T-cell (primary cell): ENCODE data around the gene UACA. TPM values are rescaled to one million over a fixed set of nuclear protein-coding genes. Genes with fewer than 3 reads are reported as not detected.

ENCODE experiments used
- ATAC-seq, 4 experiments: fragments of 200-7000 bp in 3 of 4; fragments of 150-1000 bp in 1 of 4; cut with Tn5 transposase; replicated peaks in 1 of 4; 1 replicate in 3 of 4; 2 replicates in 1 of 4; pipeline ENCODE4 v1.10.0; 2021; ENCODE audit warnings: moderate library complexity in 3 of 4, mild to moderate bottlenecking in 2 of 4, moderate number of reproducible peaks in 1 of 4
- CTCF ChIA-PET, 2 donors: fragments of 300-600 bp; sonication (Branson Sonifier 250); formaldehyde crosslinking; loops; one replicate each; lab custom pipeline; 2022; ENCODE audit warnings: antibody characterized with exemption in 2 of 2; lab: Charles Lee
- POLR2A ChIA-PET, 2 donors: fragments of 300-600 bp; sonication (Branson Sonifier 250); formaldehyde crosslinking; loops; one replicate each; lab custom pipeline; 2022; ENCODE audit warnings: antibody characterized with exemption in 2 of 2; lab: Charles Lee
- DNase-seq, 35 experiments: peaks; one replicate each; pipeline versions ENCODE4 v3.0.0 to v3.0.0-alpha.2; 2013 to 2023
- H3K27ac ChIP-seq: one replicate; pipeline ENCODE4 v1.5.1; 2013; ENCODE audit warnings: low read length
- H3K27me3 ChIP-seq, 2 experiments: replicated peaks in 1 of 2; 1 replicate in 1 of 2; 2 replicates in 1 of 2; pipeline versions ENCODE4 v1.6.1 to v1.7.0; 2013; ENCODE audit warnings: low read length in 1 of 2, mixed read lengths in 1 of 2; ENCODE audit not compliant: control insufficient read depth in 2 of 2, insufficient read depth in 2 of 2; ENCODE audit errors: extremely low read depth in 1 of 2
- H3K36me3 ChIP-seq, 2 donors: 1 replicate in 1 of 2; 2 replicates in 1 of 2; pipeline versions ENCODE4 v1.6.1 to v1.7.0; 2013; ENCODE audit warnings: low read length in 1 of 2; ENCODE audit not compliant: control insufficient read depth in 2 of 2, insufficient read depth in 1 of 2; ENCODE audit errors: extremely low read depth in 1 of 2
- H3K4me1 ChIP-seq, 2 experiments: 1 replicate in 1 of 2; 2 replicates in 1 of 2; pipeline versions ENCODE4 v1.6.1 to v1.7.0; 2013; ENCODE audit warnings: low read length in 2 of 2, mixed read lengths in 1 of 2; ENCODE audit not compliant: insufficient read depth in 2 of 2, control insufficient read depth in 1 of 2; ENCODE audit errors: extremely low read depth in 1 of 2
- H3K4me3 ChIP-seq, 2 donors: 1 replicate in 1 of 2; 2 replicates in 1 of 2; pipeline versions ENCODE4 v1.5.1 to v1.7.0; 2013; ENCODE audit warnings: mild to moderate bottlenecking in 2 of 2, low read length in 1 of 2, moderate library complexity in 1 of 2; ENCODE audit not compliant: control insufficient read depth in 1 of 2; ENCODE audit errors: extremely low read depth in 1 of 2
- H3K9me3 ChIP-seq: 2 replicates; pipeline ENCODE4 v1.7.0; 2013
- H3K27ac Mint-ChIP-seq, 2 donors: one replicate each; pipeline ENCODE4 v1.8.0; 2020 to 2021; ENCODE audit warnings: mild to moderate bottlenecking in 2 of 2, mixed read lengths in 2 of 2
- H3K27me3 Mint-ChIP-seq, 2 donors: one replicate each; pipeline ENCODE4 v1.8.0; 2021 to 2022; ENCODE audit warnings: mixed read lengths in 2 of 2
- H3K36me3 Mint-ChIP-seq: one replicate; pipeline ENCODE4 v1.8.0; 2021; ENCODE audit warnings: mixed read lengths
- H3K4me1 Mint-ChIP-seq, 3 donors: one replicate each; pipeline ENCODE4 v1.8.0; 2020 to 2022; ENCODE audit warnings: mixed read lengths in 3 of 3, mild to moderate bottlenecking in 1 of 3
- H3K4me3 Mint-ChIP-seq, 3 donors: one replicate each; pipeline ENCODE4 v1.8.0; 2020 to 2022; ENCODE audit warnings: mild to moderate bottlenecking in 3 of 3, mixed read lengths in 3 of 3, moderate library complexity in 3 of 3
- H3K9me3 Mint-ChIP-seq, 3 donors: one replicate each; pipeline ENCODE4 v1.8.0; 2020 to 2022; ENCODE audit warnings: mixed read lengths in 3 of 3
- WGBS: methylation state at CpG from one replicate; pipeline ENCODE4 v1.1.5; 2013; ENCODE audit warnings: missing lambda C conversion rate; ENCODE audit not compliant: insufficient coverage; 5-methylcytosine and 5-hydroxymethylcytosine counted together
- total RNA-seq, 35 experiments: library from RNA in 6 of 35; stranded (reverse) in 6 of 35; fragments of 120-200 nt in 1 of 35; gene quantifications; one replicate each; pipeline versions ENCODE4 v1.2.1 to v1.2.4 and lab custom pipeline; 2013 to 2026

The UACA gene
- total RNA-seq, 5 donors from 2014 or later (not counting 1 experiment from before 2014, with no cell fraction given), result 0.08 to 1.3 (median 0.70) TPM

- ATAC-seq (no peak), DNase-seq (no peak)
- H3K36me3 Mint-ChIP-seq, result no peaks in the 10 kb centered on the region
- Histone ChIP-seq H3K27ac (no peak overlapping the region), H3K27me3 (peaks cover 8 to 30% of the 10 kb centered on the region in 2 experiments), H3K9me3 (no peaks in the 10 kb centered on the region), H3K4me1 (peaks cover 6 to 17% of the 10 kb centered on the region in 2 experiments), H3K36me3 (no peaks in the 10 kb centered on the region), H3K4me3 (no peak overlapping the region)
- no peaks in the 10 kb centered on the region for H3K9me3 Mint-ChIP-seq
- POLR2A ChIA-PET, result no interaction called here
- no peak overlapping the region for H3K27ac Mint-ChIP-seq
- peaks cover 38 to 62% of the 10 kb centered on the region in 2 donors for H3K27me3 Mint-ChIP-seq
- H3K4me3 Mint-ChIP-seq, result no peak overlapping the region
- H3K4me1 Mint-ChIP-seq, result peaks cover 10 to 13% (median 11%) of the 10 kb centered on the region in 3 donors
- no CpG with 5 or more reads among the region's 9 CpGs for WGBS
- CTCF ChIA-PET, result no interaction called here
These were observed 4.4 kb downstream of the UACA start for GRCh38 chr15:70758790-70759462.

DNA sequence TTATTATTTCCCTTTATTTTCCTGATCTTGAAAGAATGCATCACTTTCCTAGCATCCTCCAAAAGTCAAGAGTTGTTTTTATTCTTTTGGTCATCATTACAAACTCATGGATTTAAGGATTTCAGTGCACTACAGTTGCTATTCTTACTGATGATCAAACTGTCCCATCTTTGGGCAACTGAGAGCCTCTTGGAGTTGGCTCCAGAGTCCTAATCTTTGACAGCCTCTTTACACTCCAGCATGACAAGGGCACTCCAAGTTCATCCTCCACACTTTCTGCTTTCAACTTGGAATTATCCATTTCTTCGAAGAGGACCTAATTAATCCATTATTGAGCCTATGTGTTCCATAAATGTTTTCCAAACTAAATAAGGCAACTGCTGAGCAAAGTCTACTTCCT, 5.7 kb downstream of the UACA start:
- H3K36me3 ChIP-seq, result no peaks in the 10 kb centered on the region
- no peak for ATAC-seq
- POLR2A ChIA-PET, result no interaction called here
- H3K4me3 ChIP-seq, result no peak overlapping the region
- peaks cover 4 to 5% of the 10 kb centered on the region in 2 experiments for H3K4me1 ChIP-seq
- H3K27ac ChIP-seq, result no peak overlapping the region
- Mint-ChIP-seq H3K4me3 (no peak overlapping the region), H3K9me3 (no peaks in the 10 kb centered on the region), H3K27ac (no peak overlapping the region), H3K27me3 (peaks cover 35 to 55% of the 10 kb centered on the region in 2 donors), H3K4me1 (peaks cover 9 to 15% (median 14%) of the 10 kb centered on the region in 3 donors), H3K36me3 (no peaks in the 10 kb centered on the region)
- no CpG with 5 or more reads among the region's 1 CpG for WGBS
- no peaks in the 10 kb centered on the region for H3K9me3 ChIP-seq
- DNase-seq, result no peak
- CTCF ChIA-PET, result no interaction called here
- H3K27me3 ChIP-seq, result peaks cover 8 to 20% of the 10 kb centered on the region in 2 experiments

GRCh38 chr15:70754862-70755261, 8.5 kb downstream of the UACA start:
- Histone ChIP-seq H3K4me3 (no peak overlapping the region), H3K4me1 (peaks cover 0 to 5% of the 10 kb centered on the region in 2 experiments), H3K36me3 (no peaks in the 10 kb centered on the region), H3K9me3 (no peaks in the 10 kb centered on the region), H3K27me3 (peaks cover 3 to 9% of the 10 kb centered on the region in 2 experiments), H3K27ac (no peak overlapping the region)
- DNase-seq (no peak), ATAC-seq (no peak)
- H3K27me3 Mint-ChIP-seq, result peaks cover 30 to 33% of the 10 kb centered on the region in 2 donors
- H3K4me1 Mint-ChIP-seq, result peaks cover 12 to 23% (median 18%) of the 10 kb centered on the region in 3 donors
- WGBS, result no CpG with 5 or more reads among the region's 2 CpGs
- no peak overlapping the region for H3K27ac Mint-ChIP-seq
- no peaks in the 10 kb centered on the region for H3K9me3 Mint-ChIP-seq
- no peaks in the 10 kb centered on the region for H3K36me3 Mint-ChIP-seq
- CTCF ChIA-PET, result no interaction called here
- POLR2A ChIA-PET, result no interaction called here
- no peak overlapping the region for H3K4me3 Mint-ChIP-seq

DNA sequence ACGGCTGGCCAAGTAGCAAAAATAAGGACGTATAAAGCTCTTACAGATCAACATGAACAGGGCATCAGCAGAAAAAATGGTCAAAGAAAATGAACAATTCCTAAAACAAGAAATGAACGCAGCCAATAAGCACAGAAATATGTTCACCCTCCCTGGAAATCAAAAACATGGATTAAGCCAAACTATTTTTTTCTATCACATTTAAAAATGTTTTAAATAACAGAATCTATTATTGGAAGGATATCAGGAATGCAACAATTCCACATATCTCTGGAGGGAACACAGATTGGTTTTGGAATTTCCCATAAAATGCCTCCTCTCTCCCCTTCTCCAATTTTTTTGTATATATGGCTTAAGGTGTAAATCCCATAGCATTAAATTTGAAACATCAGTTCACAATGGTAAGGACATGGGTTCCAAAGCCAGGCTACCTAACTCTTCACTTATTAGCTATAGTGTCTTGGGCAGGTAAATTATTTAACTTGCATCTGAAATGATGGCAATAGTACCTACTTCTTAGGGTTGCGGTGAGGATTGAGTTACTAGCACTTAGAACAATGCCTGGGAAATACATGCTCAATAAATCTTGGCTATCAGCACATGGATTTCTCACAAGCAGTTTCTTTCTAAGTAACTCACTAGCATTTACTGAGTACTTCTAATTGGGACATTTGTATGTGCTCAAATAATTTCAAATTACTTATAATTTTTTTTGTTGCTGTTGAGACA, 10.1 kb downstream of the UACA start:
- Histone ChIP-seq H3K4me3 (no peak overlapping the region), H3K36me3 (no peaks in the 10 kb centered on the region), H3K4me1 (peaks cover 0 to 5% of the 10 kb centered on the region in 2 experiments), H3K9me3 (no peaks in the 10 kb centered on the region), H3K27ac (no peak overlapping the region), H3K27me3 (no peaks in the 10 kb centered on the region)
- Mint-ChIP-seq H3K27ac (no peak overlapping the region), H3K4me3 (no peak overlapping the region), H3K36me3 (no peaks in the 10 kb centered on the region), H3K9me3 (no peaks in the 10 kb centered on the region), H3K27me3 (peaks cover 22 to 23% of the 10 kb centered on the region in 2 donors), H3K4me1 (peaks cover 12 to 23% (median 18%) of the 10 kb centered on the region in 3 donors)
- WGBS, result no CpG with 5 or more reads among the region's 4 CpGs
- POLR2A ChIA-PET, result no interaction called here
- ATAC-seq (no peak), DNase-seq (no peak)
- CTCF ChIA-PET, result no interaction called here

DNA sequence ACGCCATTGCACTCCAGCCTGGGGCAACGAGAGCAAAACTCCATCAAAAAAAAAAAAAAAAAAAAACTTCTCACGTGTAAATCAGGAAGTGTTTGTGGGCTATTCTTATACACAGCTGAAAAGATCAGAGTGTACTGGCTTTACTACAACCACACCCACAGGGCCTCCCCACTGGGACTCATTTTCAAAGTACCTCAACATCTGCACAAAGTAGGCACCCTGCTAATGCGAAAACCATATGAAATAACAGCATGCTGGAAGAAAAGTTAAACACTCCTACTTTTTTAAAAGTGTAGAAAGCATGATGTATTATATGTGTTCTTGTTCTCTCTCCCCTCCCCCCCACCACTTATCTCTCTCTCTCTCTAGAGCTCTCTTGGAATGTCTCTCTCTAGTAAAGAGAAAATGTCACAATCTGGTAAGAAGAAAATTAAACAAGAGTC, 11.1 kb downstream of the UACA start:
- no peaks in the 10 kb centered on the region for H3K36me3 ChIP-seq
- ATAC-seq (peak in 2 of 4 experiments; percentile 69 to 87), DNase-seq (peak in 7 of 35 experiments; percentile 6 to 58 (median 16))
- no peak overlapping the region for H3K4me3 ChIP-seq
- CTCF ChIA-PET, result interaction anchor here (0.6 to 0.7 kb wide), 2 partner anchors 51 to 60 kb away, joined by 3 to 5 read pairs; no protein-coding TSS in a partner anchor
- H3K4me1 Mint-ChIP-seq, result peaks cover 12 to 23% (median 18%) of the 10 kb centered on the region in 3 donors
- peaks cover 0 to 5% of the 10 kb centered on the region in 2 experiments for H3K4me1 ChIP-seq
- POLR2A ChIA-PET, result interaction anchor here in 1 of 2 donors (0.7 kb wide), 1 partner anchor 11 kb away, joined by 5 read pairs; the partner anchor contains the start of gene UACA
- H3K36me3 Mint-ChIP-seq, result no peaks in the 10 kb centered on the region
- H3K27ac Mint-ChIP-seq, result peak overlapping the region in 1 of 2 donors; percentile 22
- H3K27me3 Mint-ChIP-seq, result peaks cover 13% of the 10 kb centered on the region in 2 donors
- H3K27ac ChIP-seq, result no peak overlapping the region
- H3K27me3 ChIP-seq, result no peaks in the 10 kb centered on the region
- no peak overlapping the region for H3K4me3 Mint-ChIP-seq
- no peaks in the 10 kb centered on the region for H3K9me3 Mint-ChIP-seq
- no peaks in the 10 kb centered on the region for H3K9me3 ChIP-seq
- no CpG with 5 or more reads among the region's 4 CpGs for WGBS

GRCh38 chr15:70750203-70750869, 13.0 kb downstream of the UACA start:
- no peak overlapping the region for H3K27ac ChIP-seq
- H3K36me3 Mint-ChIP-seq, result no peaks in the 10 kb centered on the region
- H3K27me3 ChIP-seq, result no peaks in the 10 kb centered on the region
- H3K9me3 ChIP-seq, result no peaks in the 10 kb centered on the region
- ChIA-PET POLR2A (no interaction called here), CTCF (interaction anchor here in 1 of 2 donors (0.7 kb wide), 1 partner anchor 1004 kb away, joined by 3 read pairs; no protein-coding TSS in a partner anchor)
- peaks cover 12 to 23% (median 18%) of the 10 kb centered on the region in 3 donors for H3K4me1 Mint-ChIP-seq
- peaks cover 0 to 5% of the 10 kb centered on the region in 2 experiments for H3K4me1 ChIP-seq
- WGBS, result 80% methylated on average over 8 of the region's 8 CpGs
- no peak overlapping the region for H3K4me3 ChIP-seq
- H3K4me3 Mint-ChIP-seq, result no peak overlapping the region
- H3K27ac Mint-ChIP-seq, result no peak overlapping the region
- peaks cover 9 to 12% of the 10 kb centered on the region in 2 donors for H3K27me3 Mint-ChIP-seq
- no peaks in the 10 kb centered on the region for H3K36me3 ChIP-seq
- ATAC-seq (no peak), DNase-seq (no peak)
- H3K9me3 Mint-ChIP-seq, result no peaks in the 10 kb centered on the region
